Right forelimb (tissue), 1 donor: ENCODE results near the gene ARHGEF18.
"Not testable (repeated sequence)": the region's sequence is repeated elsewhere in the genome, so short reads cannot be mapped to it uniquely, and the experiment has no call there.

ENCODE experiments used
- DNase-seq: peaks from one replicate; pipeline ENCODE4 v3.0.0-alpha.2; 2018

Gene ARHGEF18

GRCh38 chr19:7349231-7349591 is 474 bp downstream of the ARHGEF18 start:
- DNase-seq, result no peak

GRCh38 chr19:7349961-7350711 is 1.4 kb downstream of the ARHGEF18 start:
- no peak for DNase-seq

GRCh38 chr19:7351861-7352260 is 3.1 kb downstream of the ARHGEF18 start:
- DNase-seq, result no peak

- DNase-seq, result no peak
Measured at GRCh38 chr19:7355151-7355820, 6.5 kb downstream of the ARHGEF18 start.

- no peak for DNase-seq
Measured at GRCh38 chr19:7355871-7356270, 7.1 kb downstream of the ARHGEF18 start.

- DNase-seq, result no peak
Measured at GRCh38 chr19:7356899-7357627, 8.3 kb downstream of the ARHGEF18 start.

- no peak for DNase-seq
Measured at GRCh38 chr19:7358102-7358597, 9.4 kb downstream of the ARHGEF18 start.

- no peak for DNase-seq
Measured at GRCh38 chr19:7360393-7360984, 11.8 kb downstream of the ARHGEF18 start.

- DNase-seq, result no peak
Measured at GRCh38 chr19:7363225-7363624, 14.5 kb downstream of the ARHGEF18 start.

GRCh38 chr19:7366701-7367420 is 18.1 kb downstream of the ARHGEF18 start:
- DNase-seq, result no peak

GRCh38 chr19:7368456-7368855 is 19.7 kb downstream of the ARHGEF18 start:
- no peak for DNase-seq

- not testable (repeated sequence) for DNase-seq
Measured at GRCh38 chr19:7368866-7369265, 20.1 kb downstream of the ARHGEF18 start.

- DNase-seq, result no peak
Measured at GRCh38 chr19:7370546-7370945, 21.8 kb downstream of the ARHGEF18 start.

GRCh38 chr19:7371001-7371400 is 22.3 kb downstream of the ARHGEF18 start:
- DNase-seq, result no peak

- no peak for DNase-seq
Measured at GRCh38 chr19:7372810-7373209, 24.1 kb downstream of the ARHGEF18 start.

- DNase-seq, result no peak
Measured at GRCh38 chr19:7373862-7374261, 25.1 kb downstream of the ARHGEF18 start.

- no peak for DNase-seq
Measured at GRCh38 chr19:7376151-7376852, 27.6 kb downstream of the ARHGEF18 start.

- no peak for DNase-seq
Measured at GRCh38 chr19:7377196-7377595, 28.5 kb downstream of the ARHGEF18 start.

- no peak for DNase-seq
Measured at GRCh38 chr19:7381073-7381390, 32.3 kb downstream of the ARHGEF18 start.

- no peak for DNase-seq
Measured at GRCh38 chr19:7382694-7383093, 34.0 kb downstream of the ARHGEF18 start.

GRCh38 chr19:7383284-7383683 is 34.5 kb downstream of the ARHGEF18 start:
- no peak for DNase-seq

GRCh38 chr19:7385062-7385461 is 36.3 kb downstream of the ARHGEF18 start:
- DNase-seq, result no peak
